NK-92 (cell line): ENCODE data around the gene RILPL2.
"Not testable (repeated sequence)": the region's sequence is repeated elsewhere in the genome, so short reads cannot be mapped to it uniquely, and the experiment has no call there.

Experiments used
- DNase-seq: peaks from one replicate; lab custom pipeline; 2025; ENCODE audit not compliant: unreplicated experiment; lab: John Stamatoyannopoulos, UW

RILPL2 gene

DNA sequence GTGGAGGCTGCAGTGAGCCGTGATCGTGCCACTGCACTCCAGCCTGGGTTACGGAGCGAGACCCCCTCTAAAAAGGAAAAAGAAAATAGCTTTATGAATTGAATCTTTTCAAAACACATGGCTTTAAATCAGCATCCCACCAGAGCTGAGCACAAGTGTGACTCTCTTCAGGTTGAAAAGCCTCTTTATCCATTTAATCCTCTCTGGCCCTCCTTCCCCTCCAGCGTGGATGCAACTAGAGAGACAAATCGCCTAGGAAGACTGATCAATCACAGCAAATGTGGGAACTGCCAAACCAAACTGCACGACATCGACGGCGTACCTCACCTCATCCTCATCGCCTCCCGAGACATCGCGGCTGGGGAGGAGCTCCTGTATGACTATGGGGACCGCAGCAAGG, 29.2 kb downstream of the RILPL2 start:
- DNase-seq, result not testable (repeated sequence)

GRCh38 chr12:123404581-123404980, 31.9 kb downstream of the RILPL2 start:
- DNase-seq, result no peak

- no peak for DNase-seq
Observed at GRCh38 chr12:123401753-123402683, 34.5 kb downstream of the RILPL2 start.

GRCh38 chr12:123399255-123399617, 37.2 kb downstream of the RILPL2 start:
- no peak for DNase-seq

GRCh38 chr12:123398550-123399254, 37.8 kb downstream of the RILPL2 start:
- no peak for DNase-seq

DNA sequence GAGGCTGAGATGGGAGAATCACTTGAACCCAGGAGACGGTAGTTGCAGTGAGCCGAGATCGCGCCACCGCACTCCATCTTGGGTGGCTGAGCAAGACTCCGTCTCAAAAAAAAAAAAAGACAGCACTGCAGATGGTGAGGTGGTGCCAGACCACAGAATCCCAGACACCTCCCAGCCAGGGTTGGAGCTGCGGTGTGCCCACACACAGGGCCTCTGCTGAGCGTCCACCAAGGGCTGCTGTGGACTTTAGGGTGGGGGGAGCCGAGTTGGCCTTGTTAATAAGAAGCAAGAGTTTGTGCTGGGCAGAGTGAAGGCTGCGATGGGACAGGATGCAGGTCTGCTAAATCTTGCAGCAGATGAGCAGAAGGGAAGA, 38.3 kb downstream of the RILPL2 start:
- no peak for DNase-seq

DNA sequence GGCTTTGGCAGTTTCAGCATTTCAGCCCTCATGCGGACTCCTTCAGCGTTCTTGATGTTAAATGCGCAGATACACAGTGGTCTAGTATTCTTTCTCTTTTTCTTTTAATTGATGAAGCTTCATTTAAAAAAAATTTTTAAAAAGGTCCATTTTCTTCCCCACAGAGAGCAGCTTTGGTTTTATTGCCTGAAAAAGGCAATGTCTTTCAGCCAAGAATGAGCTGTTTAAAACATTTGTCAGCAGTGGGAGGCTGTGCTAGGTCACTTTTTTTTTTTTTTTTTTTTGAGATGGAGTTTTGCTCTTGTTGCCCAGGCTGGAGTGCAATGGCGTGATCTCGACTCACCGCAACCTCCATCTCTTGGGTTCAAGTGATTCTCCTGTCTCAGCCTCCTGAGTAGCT, 39.1 kb downstream of the RILPL2 start:
- DNase-seq, result no peak

- no peak for DNase-seq
Observed at GRCh38 chr12:123396954-123397353, 39.5 kb downstream of the RILPL2 start.

DNA sequence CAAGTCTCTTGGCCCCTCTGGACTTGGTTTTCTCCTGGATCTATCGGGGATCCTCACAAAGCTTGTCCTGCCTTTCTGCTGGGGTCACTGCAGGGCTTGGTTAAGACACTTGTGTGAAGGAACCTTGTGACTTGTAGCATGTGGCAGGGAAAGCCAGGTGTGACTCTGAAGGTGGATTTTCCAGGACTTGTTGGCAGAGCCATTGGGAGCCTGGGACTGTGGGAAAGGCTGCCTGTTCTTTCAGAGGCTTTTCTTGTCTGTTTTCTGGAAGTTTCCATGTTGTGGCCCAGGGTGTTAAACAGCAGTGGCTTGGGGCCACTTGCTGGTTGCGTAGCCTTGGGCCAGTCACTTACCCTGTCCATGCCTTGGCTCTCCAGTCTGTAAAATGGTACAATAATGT, 39.9 kb downstream of the RILPL2 start:
- no peak for DNase-seq

DNA sequence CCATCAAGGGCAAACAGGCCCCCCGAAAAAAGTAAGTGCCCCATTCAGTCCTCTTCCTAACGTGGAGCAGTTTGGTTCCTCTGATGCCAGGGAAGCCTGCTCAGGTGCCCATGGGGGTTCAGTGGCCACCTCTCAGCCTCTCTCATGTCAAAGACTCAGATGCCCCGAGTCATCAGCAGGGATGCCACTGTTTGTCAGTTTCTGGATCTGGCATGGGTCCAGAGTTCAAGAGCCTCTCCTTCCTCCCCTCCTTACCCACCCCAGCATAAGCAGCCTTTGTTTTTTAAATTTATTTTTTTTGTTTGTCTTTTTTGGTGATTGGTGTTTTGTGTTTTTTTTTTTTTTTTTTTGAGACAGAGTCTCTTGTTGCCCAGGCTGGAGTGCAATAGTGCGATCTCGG, 41.2 kb downstream of the RILPL2 start:
- no peak for DNase-seq

- DNase-seq, result no peak
Observed at GRCh38 chr12:123393747-123394146, 42.7 kb downstream of the RILPL2 start.

- DNase-seq, result no peak
Observed at GRCh38 chr12:123391546-123392343, 44.7 kb downstream of the RILPL2 start.

DNA sequence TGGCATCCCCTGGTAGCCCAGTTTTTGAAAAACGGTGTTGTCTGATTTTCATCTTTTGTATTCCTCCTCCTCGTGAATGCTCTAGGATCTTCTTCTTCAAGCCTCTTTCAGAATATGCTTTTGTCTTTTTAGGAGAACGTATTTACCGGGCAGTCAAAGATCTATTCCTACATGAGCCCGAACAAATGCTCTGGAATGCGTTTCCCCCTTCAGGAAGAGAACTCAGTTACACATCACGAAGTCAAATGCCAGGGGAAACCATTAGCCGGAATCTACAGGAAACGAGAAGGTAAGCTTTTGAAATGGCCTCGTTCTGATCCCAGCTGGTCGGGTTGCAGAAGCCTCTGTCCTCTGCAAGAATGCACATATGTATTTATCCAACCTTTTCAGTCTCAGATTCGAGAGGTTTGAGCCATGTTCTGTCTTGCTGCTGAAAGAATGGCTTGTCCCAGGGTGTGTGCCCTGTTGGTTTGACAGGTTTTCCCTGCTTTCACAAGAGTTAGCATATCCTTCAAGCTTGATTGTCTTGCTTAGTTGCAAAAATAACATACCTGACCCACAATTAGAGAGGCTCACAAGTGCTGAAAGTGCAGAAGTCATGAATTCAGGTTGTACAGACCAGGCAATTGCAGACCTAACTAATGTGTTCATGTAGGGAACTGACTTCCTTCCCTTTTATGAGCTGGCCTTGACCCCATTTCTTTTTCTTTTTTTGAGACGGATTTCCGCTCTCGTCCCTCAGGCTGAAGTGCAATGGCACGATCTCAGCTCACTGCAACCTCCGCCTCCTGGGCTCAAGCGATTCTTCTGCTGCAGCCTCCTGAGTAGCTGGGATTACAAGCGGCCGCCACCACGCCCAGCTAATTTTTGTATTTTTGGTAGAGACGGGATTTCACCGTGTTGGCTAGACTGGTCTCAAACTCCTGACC, 45.7 kb downstream of the RILPL2 start:
- DNase-seq, result no peak

DNA sequence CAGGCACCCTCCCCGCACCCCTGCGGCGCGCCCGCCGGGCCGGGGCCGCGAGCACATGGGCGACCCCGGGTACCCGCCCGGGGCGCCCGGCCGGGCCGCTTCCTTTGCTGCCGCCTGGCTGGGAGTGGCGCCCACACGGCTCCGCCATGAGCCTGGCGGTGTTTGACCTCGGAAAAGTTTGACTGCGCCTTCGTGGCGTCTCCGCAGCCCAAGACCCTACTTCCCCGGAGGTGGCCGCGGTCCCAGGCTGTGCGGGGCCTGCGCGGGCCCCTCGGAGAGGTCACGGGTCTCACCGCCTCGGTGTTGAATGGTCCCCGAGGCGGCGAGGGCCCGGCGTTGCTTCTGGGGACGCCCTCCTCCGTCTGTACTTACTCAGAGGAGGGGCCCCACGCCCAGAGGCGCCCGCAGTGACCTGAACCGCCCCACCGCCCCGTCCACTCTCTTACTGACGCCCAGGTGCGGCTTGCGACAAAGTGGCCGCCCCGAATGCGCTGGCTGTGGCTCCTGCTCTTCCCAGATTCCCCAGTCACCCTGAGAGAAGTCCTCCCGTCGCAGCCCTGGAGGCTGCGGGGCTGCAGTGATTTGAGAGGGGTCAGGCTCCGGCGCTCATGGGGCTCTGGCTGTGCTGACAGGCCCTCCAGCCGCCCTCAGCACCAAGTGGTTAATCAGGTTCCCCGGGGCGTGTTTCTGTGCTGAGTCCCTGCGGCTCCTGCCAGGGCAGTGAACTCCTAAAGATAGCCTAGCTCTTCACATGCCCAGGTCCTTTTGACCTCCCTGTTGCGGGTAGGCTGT, 46.7 kb downstream of the RILPL2 start:
- no peak for DNase-seq

GRCh38 chr12:123388951-123389559, 47.4 kb downstream of the RILPL2 start:
- DNase-seq, result no peak

DNA sequence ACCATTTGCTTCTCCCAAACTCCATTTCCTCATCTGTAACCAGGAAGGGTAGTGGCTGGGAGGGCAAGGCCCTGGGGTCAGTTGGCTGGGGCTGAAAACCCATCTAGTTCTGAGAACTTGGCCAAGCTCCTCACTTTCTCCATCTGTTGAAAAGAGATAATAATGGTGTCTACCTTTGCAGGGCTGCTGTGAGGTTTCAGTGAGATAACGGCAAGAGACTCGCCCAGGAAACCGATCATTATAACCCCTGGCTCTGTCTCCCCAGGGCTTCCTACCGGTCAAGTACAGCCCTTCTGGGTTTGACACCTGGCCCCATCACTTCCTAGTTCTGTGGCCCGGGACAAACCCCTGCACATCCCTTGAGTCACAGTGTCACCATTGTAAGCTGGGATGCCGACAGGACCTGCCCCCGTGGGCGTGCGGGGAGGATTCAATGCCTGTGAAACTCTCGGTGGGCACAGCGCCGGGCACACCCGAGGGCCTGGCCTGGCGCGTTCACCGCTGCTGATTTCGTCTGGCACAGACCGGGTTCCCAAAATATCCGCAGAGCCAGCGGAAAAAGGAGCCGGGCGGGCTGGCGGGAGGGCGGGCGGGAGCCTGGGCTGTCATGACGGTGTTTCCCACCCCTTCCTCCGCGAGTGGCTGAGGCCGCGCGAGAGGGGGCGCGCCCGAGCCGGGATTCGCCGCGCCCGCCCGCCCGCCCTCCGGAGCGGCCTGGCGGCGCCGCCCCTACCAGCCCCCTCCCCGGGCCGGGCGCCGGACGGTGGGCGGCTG, 48.1 kb downstream of the RILPL2 start:
- DNase-seq, result peak; percentile 7

DNA sequence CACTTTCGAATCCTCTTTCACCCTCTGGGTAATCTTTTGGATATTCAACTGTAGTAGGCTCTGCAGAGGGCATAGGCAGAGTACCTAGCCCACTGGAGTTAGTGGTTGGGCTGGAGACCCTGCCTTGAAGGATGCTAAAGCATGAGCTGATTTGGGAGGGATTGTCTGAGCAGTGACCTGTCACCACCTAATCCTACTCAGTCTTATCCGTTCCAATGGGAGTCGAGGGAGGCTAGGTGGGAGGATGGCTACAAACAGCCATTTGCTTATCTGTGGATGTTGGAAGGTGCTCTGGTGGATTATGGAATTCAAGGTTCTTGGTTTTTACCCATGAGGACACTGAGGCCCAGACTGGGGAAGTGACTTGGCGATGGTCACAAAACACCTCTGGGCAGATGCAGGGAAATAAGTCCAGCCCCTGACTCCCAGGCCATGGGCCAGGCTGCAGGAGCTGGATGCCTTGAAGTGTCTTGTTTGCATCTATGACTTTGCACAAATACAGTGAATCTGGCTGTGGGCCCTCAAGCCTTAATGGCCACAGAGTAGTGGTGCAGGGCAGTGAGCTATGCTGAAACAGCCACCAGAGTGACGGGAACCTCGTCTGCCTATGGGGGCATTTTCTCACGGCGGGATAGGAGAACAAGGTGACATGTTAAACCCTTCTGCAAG, 48.8 kb downstream of the RILPL2 start:
- DNase-seq, result no peak

DNA sequence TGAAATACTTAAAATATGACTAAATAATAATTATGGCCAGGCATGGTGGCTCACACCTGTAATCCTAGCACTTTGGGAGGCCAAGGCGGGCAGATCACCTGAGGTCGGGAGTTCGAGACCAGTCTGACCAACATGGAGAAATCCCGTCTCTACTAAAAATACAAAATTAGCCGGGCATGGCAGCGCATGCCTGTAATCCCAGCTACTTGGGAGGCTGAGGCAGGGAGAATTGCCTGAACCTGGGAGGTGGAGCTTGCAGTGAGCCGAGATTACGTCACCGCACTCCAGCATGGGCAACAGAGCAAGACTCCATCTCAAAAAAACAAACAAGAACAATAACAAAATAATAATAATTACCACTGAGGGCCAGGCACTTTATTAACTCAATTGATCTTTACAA, 50.9 kb downstream of the RILPL2 start:
- DNase-seq, result not testable (repeated sequence)
